ENCODE results near the gene IGF2R.

GRCh38 chr6:160147146-160147536 is 178.3 kb downstream of the IGF2R start:
- TF ChIP-seq CTCF (IDR thresholded peaks at IDR 0.05) (no peak), POLR2A (IDR thresholded peaks at IDR 0.05) (no peak)

Measured in esophagus squamous epithelium (tissue), 4 donors.